Stimulated activated CD4-positive, alpha-beta T cell treated with anti-CD3 and anti-CD28 coated beads, Interleukin-4, amount 100 ng/mL, for 1 hour (primary cell): ENCODE data around the gene SPN.
"Not testable (repeated sequence)": the region's sequence is repeated elsewhere in the genome, so short reads cannot be mapped to it uniquely, and the experiment has no call there.

Source experiments
- DNase-seq: peaks from one replicate; pipeline ENCODE4 v3.0.0-alpha.2; 2020

SPN gene

DNA sequence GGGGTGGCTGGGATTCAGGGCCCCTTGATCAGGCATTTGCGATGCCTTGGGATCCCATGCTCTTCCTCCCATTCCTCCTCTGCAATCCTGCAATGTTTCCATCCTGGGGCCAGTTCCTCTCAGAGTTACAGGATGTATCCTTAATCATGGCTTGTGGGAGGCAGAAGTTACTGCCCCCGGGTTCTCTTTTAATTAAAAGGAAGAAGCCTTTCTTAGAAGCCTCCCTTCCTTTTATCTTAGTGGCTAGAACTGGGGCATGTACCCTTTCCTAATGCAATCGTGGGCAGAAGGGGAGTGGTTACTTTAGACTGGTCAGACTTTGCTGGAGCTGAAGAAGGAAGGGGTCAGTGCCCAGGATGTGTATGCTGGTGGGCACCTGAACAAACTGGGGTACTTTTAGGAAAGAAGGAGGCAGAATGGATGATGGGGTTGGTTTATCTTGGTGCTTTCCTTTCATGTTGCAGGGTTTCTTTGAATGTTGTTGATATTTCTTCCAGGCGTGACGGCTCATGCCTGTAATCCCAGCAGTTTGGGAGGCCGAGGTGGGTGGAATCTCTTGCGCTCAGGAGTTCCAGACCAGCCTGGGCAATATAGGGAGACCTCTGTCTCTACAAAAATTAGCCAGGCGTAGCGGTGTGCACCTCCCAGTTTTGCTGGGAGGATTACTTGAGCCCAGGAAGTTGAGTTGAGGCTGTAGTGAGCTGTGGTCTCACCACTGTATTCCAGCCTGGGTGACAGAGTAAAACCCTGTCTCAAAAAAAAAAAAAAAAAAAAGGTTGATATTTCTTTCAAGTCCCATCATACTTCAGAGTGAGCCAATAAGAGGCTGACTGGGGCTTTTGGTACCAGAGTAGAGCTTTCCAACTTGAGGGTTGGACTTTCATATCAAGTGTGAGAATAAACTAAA, 13.2 kb upstream of the SPN start:
- no peak for DNase-seq

DNA sequence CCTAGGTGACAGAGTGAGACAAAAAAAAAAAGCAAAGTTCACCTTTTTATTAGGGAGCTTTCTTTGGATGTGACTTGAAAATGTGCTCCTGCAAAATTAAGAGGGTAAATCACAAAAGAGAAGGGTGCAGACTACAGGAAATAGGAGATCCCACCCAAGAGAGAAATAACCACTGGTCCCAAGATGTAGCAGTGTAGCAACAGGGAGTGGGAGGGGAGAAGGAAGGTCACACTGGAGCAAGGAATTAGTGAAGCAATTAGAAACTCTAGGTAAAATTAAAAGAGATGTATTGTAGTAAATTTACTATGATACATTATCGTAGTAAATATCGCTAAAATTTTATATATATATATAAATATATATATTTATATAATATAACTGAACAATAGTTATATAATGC, 12.3 kb upstream of the SPN start:
- no peak for DNase-seq

DNA sequence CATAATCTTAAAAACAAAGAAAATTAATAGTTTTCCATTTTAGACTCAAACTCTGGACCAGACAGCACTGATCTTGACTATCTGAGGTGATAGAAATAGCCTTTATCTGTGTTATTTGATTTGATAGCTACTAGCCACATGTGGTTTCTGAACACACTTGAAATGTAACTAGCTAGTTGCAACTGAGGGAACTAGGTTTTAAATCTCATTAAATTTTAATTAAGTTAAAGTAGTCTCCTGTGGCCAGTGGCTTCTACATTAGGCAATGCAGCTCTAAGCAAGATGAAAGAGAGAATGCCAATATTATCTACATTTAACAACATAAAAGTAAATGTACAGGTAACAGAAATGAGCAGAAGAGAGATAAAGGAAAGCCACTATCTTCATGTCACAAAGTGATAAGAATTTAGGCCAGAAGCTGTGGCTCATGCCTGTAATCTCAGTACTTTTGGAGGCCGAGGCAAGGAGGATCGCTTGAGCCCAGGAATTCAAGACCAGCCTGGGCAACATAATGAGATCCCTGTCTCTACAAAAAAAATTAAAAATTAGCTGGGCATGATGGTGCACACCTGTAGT, 11.2 kb upstream of the SPN start:
- DNase-seq, result no peak

DNA sequence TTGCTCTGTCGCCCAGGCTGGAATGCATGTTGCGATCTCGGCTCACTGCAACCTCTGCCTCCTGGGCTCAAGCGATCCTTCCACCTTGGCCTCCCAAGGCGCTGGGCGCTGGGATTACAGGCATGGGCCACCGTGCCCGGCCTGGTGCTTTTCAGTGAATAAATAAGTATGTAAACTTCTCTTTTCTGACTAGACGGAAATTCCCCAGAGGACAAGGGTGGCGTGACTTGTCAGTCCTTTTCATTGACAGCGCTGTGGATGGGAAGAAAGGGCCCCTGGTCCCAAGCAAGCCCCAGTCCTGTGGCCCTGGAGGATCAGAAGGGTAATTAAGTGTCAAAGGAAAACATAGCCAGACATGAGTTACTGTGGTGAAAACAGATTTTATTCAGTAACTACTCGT, 9.6 kb upstream of the SPN start:
- no peak for DNase-seq

DNA sequence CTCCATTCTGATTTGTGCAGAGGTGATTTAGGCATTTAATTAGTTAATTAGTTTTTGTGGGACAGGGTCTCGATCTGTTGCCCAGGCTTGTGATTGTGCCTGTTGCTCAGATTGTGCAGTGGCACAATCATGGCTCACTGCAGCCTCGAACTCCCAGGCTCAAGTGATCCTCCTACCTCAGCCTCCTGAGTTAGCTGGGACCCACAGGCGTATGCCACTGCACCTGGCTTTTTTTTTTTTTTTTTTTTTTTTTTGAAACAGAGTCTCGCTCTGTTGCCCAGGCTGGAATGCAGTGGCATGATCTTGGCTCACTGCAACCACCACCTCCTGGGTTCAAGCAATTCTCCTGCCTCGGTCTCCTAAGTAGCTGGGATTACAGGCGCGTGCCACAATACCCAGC, 9.2 kb upstream of the SPN start:
- DNase-seq, result not testable (repeated sequence)

DNA sequence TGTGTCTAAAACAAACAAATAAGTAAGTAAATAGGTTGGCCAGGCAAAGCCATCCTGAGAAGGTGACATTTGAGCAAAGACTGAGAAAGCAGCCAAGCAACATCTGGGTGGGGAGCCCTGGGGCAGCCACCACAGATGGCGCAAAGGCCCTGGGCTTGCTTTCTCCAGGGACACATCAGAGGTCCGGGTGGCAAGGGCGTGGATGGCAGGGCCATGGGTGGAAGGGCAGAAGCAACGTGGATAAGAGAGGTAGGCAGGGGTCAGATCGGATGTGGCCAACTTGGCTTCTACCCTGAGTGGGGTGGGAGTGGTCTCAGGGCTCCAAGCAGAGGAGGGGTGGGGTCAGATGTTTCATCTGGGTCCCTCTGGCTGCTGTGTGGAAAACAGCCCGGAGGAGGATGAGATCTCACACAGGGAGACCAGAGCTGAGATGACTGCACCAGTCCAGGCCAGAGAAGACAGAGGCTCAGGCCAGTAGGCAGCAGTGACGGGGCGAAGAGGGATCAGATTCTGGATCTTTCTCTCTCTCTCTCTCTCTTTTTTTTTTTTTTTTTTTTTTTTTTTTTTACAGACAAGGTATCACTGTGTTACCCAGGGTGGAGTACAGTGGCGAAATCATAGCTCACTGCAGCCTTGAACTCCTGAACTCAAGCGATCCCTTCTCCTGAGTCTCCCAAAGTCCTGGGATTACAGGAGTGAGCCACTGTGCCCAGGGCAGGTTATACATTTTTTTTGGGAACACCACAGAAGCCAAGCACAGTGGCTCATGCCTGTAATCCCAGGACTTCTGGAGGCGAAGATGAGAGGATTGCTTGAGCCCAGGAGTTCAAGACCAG, 6.1 kb upstream of the SPN start:
- DNase-seq, result no peak

DNA sequence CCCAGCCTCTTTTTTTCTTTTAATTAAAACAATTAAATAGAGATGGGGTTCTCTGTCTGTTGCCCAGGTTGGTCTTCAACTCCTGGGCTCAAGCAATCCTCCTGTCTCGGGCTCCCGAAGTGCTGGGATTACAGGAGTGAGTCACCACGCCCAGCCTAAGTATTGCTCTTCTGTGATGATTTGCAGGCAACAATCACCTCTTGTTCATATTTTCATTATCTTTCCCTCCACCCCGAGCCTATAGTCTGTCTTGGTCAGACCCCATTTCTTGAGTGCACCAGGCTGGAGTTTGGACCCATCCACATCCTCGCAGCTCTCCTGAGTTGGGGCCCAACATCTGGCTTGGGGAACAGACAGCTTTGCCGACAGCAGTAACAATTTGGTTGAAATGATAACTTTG, 4.3 kb upstream of the SPN start:
- DNase-seq, result no peak

DNA sequence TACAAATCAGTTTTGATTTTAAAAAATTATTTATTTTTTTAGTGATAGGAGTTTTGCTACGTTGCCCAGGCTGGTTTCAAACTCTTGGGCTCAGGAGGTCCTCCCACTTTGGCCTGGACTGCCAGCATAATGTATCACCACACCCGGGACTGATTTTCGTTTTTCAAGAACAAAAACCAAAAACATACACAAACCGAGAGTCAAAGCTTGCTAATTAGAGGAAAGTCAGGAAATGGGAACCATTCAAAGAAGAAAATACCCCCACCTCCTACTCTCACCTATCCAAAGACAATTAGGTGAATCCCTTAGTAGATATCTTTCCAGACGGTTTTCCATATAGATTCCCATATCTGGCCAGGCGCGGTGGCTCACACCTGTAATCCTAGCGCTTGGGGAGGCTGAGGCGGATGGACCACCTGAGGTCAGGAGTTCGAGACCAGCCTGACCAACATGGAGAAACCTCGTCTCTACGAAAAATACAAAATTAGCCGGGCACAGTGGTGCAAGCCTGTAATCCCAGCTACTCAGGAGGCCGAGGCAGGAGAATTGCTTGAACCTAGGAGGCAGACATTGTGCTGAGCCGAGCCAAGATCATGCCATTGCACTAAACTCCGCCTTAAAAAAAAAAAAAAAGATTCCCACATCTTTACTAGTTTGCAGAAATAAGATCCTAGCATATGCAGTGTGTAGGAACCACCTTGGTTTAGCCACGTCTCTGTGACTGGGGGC, 883 bp upstream of the SPN start:
- no peak for DNase-seq

DNA sequence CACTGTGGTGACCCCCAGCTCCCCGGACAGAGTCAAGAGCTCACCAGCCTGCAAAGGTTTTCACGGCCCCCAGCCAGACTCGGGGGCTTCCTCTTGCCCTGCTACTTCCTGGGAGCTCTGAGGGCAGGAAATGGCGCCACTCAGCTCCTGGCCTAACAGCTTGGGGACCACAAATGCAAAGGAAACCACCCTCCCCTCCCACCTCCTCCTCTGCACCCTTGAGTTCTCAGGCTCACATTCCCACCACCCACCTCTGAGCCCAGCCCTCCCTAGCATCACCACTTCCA, 375 bp upstream of the SPN start:
- DNase-seq, result no peak

DNA sequence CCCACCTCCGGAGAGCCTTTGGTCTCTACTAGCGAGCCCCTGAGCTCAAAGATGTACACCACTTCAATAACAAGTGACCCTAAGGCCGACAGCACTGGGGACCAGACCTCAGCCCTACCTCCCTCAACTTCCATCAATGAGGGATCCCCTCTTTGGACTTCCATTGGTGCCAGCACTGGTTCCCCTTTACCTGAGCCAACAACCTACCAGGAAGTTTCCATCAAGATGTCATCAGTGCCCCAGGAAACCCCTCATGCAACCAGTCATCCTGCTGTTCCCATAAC, 702 bp downstream of the SPN start:
- no peak for DNase-seq

DNA sequence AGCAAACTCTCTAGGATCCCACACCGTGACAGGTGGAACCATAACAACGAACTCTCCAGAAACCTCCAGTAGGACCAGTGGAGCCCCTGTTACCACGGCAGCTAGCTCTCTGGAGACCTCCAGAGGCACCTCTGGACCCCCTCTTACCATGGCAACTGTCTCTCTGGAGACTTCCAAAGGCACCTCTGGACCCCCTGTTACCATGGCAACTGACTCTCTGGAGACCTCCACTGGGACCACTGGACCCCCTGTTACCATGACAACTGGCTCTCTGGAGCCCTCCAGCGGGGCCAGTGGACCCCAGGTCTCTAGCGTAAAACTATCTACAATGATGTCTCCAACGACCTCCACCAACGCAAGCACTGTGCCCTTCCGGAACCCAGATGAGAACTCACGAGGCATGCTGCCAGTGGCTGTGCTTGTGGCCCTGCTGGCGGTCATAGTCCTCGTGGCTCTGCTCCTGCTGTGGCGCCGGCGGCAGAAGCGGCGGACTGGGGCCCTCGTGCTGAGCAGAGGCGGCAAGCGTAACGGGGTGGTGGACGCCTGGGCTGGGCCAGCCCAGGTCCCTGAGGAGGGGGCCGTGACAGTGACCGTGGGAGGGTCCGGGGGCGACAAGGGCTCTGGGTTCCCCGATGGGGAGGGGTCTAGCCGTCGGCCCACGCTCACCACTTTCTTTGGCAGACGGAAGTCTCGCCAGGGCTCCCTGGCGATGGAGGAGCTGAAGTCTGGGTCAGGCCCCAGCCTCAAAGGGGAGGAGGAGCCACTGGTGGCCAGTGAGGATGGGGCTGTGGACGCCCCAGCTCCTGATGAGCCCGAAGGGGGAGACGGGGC, 1.3 kb downstream of the SPN start:
- peak; percentile 45 for DNase-seq

DNA sequence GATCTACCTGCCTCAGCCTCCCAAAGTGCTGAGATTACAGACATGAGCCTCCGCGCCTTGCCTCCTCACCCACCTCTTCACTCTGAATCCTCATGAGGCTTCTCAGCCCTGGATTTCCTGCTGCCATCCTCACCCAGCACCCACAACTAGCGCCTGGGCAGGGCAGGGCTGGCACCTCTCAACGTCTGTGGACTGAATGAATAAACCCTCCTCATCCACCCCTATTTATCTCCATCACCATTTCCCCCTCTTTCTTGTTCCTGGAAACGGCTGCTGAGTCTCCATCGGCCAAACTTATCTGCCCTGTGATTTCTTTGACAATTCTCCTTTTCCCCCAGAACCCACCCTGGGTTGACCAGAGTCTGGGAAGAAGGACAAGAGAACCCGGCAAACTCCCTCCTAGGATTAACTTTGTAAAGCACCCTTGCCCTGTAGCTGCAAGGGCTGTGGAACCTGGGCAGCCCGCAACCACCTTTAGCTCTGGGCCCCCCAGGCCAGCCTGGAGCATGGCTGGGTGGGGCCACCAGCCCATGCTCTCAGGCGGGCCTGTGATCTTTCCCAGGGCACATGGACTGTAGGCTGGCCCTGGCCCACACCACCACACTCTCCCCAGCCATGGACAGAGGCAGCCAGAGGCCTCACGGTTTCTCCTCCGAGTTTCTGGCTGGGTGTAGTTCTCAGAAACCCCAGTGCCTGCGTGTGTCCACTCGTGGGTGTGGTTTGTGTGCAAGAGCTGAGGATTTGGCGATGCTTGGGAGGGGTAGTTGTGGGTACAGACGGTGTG, 2.4 kb downstream of the SPN start:
- DNase-seq, result no peak

DNA sequence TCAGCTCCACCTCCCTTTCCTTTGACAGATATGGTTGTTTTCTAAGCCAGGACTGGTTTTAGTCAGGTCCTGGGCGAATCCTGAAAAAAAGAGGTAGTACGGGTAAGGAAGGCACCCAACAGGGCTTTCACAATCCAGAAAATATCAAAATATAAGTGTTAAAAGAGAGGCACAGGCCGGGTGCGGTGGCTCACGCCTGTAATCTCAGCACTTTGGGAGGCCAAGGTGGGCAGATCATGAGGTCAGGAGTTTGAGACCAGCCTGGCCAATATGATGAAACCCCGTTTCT, 4.2 kb downstream of the SPN start:
- not testable (repeated sequence) for DNase-seq

DNA sequence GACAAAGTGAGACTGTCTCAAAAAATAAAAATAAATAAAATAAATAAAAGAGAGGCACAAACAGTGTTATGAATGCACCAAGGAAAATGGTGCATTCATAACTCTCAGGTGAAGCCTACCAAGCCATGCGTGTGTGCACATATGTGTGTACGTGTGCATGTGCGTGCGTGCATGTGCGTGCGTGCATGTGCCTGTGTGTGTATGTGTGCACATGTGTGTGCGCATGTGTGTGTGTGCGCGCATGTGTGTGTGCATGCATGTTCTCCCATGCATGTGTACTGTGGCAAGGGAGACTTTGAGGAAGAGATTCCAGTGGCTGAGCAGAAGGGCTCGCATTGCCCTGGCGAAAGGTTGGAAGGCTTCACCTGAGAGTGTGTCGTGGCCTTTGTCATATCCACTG, 4.7 kb downstream of the SPN start:
- DNase-seq, result no peak

DNA sequence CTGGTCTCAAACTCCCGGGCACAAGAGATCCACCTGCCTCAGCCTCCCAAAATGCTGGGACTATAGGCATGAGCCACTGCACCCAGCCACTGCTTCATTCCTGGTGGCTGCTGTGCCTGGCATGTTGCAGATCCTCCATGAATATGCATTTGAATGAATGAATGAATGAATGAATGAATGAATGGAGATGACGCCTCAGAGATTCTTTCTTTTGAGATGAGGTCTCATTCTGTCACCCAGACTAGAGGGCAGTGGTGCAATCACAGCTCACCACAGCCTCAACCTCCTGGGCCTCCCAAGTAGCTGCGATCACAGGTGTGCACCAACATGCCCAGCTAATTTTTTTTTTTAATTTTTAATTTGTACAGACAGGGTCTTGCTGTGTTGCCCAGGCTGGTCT, 5.2 kb downstream of the SPN start:
- DNase-seq, result no peak

DNA sequence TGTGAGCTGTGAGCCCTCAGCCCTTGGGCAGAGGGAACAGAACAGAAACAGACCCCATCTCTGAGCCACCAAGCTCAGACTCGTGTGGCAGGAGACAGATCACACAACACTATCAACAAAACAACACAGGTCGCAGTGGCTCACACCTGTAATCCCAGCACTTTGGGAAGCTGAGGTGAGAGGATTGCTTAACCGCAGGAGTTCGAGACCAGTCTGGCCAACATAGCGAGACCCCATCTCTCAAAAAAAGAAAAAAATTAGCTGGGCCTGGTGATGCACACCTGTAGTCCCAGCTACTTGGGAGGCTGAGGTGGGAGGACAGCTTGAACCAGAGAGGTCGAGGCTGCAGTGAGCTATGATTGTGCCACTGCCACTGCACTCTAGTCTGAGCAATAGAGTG, 10.5 kb downstream of the SPN start:
- no peak for DNase-seq

DNA sequence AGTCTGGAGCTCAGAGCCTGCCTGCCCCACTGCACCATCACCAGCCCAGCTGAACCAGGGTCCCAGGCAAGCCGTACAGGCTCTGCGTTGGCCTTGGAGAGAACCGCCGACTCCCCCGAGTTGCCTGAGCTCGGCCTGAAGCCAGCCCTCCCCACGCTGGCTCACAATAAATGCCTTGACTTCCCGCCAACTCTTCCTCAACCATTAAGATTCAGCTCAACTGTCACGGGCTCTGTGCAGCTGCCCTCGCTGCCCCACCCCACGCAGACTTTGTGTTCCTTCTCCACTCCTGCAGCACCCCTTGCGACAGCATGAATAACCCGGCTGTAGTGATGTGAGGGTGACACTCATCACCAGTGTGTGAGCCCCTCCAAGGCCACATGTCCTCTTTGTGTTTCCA, 11.1 kb downstream of the SPN start:
- DNase-seq, result no peak

DNA sequence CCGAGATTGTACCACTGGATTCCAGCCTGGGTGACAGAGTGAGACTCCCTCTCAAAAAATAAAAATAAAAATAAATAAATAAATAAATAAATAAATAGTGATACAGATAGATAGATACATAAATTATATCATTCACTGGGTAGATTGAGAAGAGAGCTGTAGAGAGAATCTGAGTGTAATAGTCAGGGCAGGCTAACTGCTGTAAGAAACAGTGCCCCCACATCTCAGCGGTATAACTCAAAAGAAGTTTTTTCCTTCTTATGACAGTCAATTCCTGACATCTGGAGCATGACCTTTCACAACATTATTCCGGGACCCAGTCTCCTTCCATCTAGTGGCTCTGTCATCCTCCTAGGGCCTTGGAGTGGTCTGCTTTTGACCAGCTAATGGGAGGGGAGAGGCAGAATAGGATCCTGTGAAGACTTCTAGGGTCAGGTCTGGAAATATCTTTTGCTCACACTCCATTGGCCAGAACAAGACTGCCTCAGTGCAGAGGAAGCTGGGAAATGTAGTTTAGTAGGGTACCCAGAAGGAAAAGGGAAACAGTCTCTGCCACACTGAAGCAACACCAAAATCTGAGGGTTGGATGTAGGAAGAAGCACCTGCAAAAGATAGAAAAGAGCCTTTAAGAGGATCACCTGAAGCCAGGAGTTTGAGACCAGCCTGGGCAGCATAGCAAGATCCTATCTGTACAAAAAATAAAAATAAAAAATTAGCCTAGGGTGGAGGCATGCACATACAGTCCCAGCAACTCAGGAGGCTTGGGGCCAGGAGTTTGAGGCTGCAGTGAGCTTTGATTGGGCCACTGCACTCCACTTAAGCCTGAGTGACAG, 13.0 kb downstream of the SPN start:
- no peak for DNase-seq

DNA sequence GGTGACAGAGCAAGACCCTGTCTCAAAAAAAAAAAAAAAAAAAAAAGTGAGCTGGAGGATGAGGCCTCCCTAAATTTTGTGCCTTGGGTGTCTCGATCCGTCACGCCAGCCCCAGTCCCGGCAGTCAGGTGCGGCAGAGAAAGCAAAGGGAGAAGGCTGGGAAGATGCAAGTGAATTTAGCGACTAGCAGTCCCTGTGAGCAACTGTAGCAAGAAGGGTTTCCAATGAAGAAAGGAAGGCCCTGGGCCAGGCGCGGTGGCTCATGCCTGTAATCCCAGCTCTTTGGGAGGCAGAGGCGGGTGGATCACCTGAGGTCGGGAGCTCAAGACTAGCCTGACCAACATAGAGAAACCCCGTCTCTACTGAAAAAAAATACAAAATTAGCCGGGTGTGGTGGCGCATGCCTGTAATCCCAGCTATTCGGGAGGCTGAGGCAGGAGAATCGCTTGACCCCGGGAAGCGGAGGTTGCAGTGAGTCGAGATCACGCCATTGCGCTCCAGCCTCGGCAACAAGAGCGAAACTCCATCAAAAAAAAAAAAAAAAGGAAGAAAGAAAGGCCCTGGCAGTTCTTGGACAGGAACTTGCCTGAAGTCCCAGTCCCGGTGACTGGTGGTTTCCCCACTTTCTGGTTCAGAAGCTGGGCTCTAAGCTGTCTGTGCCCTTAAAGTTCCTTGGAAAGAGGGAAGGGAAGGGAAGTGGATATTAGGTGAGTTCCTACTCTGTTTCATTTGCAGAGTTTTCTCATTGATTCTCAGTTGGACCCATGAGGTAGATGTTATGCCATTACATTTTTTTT, 14.1 kb downstream of the SPN start:
- DNase-seq, result no peak

DNA sequence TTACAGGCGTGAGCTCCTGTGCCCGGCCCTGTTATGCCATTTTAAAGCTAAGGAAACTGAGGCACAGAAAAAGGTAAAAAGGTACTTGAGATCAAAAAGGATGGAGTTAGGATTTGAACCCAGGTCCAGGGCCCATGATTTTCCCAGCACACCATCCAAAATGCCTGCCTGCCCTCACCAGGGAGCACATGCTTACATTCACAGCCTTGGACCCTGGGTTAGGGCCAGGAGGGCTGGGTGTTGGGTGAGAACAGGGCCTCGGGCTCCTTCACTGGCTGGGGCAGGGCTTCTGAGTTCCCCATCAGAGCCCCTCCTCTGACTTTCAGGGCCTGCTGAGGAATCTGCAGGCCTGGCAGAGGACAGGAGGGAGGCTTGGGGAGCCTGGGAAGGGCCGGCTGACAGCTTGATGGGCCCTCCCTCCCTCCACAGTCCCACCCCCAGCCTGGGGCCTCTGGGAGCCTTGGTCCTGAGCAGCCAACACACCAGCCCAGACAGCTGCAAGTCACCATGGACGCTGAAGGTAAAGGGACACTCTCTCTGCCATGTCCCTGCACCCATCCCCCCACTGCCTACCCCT, 15.7 kb downstream of the SPN start, which contains the start of gene QPRT:
Gene QPRT, plus strand, starts transcription at position 490 of the 577 bp plus-strand sequence. Its CDS starts 18 bp downstream, at position 508.
- DNase-seq, result no peak
